HG03066 (cell line): Measurements from ENCODE around the gene RHBDD3.
"Not testable (repeated sequence)": the region's sequence is repeated elsewhere in the genome, so short reads cannot be mapped to it uniquely, and the experiment has no call there.

Source experiments
- ATAC-seq: cut with Tn5 transposase; IDR thresholded peaks from one replicate; pipeline ENCODE4 v1.9.1; 2021; ENCODE audit warnings: low read depth; ENCODE audit not compliant: unreplicated experiment

Gene RHBDD3

DNA sequence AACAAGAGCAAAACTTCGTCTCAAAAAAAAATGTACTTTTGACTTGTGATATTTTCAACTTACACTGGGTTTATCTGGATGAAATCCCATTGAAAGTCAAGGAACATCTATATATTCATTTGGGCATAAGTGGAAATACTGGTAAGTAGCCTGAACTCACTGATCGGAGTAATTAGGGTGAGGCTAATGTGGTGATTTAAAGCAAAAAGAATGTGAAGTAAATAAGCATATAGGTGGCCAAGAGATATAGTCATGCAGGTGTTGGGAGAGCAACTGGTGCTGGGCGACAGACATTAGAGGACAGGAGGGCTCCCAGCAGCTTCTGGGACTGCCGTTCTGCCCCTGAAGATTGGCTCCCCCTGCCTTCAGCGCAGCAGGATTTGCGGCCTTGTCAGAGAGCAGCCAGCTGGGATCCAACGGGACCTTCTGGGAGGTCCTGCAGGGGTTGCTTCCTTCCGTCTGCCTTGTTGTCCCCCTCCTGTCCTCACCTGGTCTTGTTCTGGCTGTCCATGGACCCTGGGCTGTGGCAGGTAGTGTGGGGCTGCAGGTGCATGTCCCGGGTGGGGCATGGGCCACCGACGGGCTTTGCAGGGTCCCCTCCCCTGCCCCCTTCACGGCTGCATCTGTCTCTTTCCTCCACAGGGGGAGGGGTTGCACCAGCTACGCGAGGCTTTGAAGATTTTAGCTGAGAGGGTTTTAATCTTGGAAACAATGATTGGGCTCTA, 14.1 kb downstream of the RHBDD3 start:
- ATAC-seq, result no peak

DNA sequence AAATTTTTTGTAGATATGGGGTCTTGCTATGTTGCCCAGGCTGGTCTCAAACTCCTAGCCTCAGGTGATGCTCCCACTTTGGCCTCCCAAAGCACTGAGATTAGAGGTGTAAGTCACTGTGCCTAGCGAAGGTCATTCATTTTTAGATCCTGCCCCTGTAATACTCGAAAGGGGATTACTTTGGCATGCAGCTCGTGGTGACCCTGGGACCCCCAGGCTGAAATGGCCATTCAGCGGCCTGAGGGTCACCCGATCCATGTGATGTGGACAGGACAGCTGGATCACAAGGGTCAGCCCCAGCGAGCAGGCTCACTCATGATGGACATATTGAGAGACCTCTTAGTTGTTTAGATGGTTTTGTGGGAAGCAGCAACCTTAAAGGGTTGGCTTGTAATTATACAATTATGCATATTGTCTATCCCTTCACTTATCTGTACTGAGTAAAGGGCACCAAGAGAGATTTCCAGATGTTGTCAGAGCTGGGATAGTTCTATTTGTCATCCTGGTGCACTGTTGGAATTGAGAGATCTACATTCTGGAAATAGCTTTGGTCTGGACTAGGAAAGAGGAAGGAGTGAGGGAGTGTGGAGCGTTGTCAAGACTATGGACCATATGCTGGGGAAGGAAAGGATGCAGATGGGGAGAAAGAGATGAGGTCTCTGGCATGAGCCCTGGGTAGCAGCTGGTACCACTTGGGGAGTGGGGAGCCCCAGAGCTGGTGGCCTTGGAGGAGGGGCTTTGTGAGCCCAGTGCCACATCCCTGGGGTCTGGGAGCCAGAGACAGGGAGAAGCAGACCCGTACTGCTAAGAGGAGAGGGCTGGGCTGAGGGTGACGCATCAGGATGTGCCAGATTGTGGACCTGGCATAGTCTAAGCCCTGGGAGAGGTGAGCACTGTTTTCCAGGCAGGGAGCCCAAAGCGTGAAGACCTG, 15.5 kb downstream of the RHBDD3 start:
- no peak for ATAC-seq

DNA sequence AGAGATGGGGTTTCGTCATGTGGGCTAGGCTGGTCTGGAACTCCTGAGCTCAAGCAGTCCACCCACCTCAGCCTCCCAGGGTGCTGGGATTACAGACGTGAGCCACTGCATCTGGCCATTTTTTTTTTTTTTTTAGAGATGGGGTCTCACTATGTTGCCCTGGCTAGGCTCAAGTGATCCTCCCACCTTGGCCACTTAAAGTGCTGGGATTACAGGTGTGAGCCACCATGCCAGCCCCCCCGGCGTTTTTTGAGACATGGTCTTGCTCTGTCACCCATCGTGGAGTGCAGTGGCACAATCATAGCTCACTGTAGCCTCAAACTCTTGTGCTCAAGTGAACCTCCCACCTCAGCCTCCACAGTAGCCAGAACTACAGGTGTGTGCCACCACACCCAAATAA, 16.5 kb downstream of the RHBDD3 start:
- ATAC-seq, result no peak

DNA sequence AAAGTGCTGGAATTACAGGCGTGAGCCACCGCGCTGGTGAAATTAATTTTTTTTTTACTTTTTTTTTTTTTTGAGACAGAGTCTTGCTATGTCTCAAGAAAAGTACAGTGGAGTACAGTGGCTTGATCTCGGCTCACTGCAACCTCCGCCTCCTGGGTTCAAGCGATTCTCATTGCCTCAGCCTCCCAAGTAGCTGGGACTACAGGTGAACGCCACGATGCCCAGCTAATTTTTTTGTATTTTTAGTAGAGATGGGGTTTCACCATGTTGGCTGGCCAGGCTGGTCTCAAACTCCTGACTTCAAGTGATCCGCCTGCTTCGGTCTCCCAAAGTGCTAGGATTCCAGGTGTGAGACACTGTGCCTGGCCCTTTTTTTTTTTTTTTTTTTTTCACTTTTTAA, 19.9 kb downstream of the RHBDD3 start:
- not testable (repeated sequence) for ATAC-seq

DNA sequence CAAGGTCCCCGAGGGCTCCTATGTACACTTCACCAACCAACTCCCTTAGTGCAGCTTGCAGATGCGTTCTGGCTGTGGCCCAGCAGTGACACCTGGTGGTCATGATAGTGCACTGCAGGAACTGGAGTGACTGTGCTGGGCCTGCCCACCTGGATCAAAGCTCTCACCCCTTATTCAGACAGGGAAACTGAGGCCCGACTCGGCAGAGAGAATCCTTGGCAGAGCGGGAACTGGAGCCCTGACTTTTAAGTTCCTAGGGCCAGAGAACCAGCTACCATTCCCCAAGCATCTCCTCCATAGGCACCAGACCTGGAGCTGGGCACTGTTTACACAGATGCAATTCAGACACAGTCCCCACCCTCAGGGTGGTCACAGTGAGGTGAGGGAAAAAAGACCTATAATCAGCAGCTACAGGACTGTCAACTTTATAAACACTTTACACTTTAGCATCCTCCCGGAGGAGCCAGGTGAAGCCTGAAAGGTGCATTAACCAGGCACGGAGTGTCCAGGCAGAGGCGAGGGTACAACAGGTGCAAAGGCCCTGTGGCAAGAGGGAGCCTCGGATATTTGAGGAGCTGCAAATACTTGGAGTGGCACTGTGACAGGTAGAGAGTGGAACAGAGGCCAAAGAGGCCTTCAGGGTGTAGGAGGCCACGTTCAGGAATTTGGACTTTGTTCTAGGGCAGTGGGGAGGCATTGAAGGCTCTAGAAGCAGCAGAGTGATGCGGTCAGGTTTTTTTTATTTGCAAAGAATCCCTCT, 22.0 kb downstream of the RHBDD3 start:
- ATAC-seq, result no peak

DNA sequence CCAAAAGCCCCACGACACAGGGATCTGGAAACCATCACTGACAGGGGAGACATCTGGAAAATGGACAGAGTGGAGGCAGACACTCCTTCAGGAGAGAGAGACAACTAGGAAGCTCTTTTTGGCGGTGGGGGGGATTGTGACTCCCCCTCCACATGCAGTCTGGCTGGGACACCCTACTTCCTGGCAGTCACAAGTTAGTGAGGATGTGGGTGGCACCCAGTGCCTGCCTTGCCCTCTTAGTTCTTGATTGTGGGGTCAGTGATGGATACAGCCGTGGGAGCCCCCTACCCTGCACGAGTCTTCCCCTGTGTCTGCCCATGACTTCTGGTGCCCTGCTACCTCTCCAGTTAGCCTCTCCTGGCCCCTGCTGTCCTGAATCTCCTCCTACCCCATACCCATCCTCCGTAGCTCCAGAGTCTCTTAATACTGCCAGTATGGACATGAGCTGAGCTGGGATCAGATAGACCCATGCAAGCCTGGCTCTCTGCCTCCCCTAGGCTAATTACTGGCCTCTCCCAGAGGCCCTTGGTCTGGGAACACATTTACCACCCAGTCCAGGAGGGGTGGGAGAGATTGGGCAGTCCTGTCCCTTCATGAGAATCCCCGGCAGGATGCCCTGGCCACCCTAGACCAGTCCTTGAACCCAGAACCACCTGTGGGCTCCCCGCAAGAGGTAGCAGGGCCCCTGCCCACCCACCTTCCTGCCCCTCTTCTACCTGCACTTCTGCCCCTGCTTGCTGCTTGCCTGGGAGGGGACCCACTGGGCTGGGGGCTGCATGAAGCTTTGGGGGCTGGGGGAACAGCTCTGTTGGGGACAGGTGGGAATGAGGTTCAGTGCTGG, 22.8 kb downstream of the RHBDD3 start:
- ATAC-seq, result no peak

DNA sequence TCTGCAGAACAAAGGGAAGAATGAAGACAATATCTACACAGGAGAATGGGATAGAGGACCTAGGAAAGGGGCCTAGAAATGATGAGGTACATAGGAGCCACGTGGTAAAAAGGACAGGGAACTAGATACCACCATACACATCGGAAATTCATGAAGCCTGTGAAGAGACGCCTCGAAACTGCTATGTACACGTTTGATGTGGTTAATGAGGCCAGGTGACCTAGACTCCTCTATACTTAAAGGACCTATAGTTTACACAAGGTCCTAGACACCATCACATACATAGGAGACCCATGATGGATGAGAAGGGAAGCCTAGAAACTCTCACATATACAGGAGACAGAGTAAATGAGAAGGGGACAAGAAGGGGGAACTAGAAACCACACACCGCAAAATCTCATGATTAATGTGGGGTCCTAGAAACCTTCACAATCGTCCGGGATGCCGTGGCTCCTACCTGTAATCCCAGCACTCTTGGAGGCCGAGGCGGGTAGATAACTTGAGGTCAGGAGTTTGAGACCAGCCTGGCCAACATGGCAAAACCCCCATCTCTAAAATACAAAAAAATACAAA, 23.8 kb downstream of the RHBDD3 start:
- ATAC-seq, result no peak

DNA sequence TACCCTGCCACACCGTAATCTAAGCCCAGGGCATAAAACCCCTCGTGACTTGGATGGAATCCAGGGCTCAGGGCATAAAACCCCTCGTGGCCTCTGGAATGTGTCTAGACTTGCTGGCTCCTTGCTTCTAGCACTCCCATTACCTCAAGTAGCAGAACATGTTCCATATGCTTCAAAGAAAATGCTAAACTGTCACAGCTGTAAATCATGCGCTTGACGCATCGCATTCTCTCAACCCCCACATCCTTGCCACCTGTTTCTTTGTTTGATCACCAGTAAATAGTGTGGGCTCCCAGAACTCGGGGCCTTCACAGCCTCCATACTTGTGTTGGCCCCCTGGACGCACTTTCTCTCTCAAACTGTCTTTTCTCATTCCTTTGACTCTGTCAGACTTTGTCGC, 27.3 kb downstream of the RHBDD3 start:
- ATAC-seq, result not testable (repeated sequence)

DNA sequence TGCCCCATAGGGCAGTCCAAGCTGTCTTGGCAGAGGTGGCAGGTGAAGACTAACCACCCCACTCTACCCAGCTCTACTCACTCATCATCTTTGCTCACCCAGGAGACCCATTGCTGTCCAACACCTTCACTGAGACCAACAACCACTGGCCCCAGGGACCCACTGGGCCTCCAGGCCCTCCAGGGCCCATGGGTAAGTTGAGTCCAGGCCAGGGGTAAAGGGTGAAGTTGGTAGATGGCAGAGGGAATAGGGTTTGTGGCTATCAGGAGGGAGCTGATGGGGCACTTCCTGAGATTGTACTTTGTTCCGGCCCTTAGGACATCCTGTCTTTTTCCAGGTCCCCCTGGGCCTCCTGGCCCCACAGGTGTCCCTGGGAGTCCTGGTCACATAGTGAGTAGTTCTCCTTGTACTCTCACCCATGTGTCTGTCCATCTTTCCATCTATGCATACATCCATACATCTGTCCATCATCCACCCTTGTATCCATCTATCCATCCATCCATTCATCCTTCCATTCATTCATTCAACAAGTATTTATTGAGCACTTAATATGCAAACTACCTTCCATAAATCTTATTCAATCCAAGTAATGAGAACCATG, 34.4 kb downstream of the RHBDD3 start:
- no peak for ATAC-seq

DNA sequence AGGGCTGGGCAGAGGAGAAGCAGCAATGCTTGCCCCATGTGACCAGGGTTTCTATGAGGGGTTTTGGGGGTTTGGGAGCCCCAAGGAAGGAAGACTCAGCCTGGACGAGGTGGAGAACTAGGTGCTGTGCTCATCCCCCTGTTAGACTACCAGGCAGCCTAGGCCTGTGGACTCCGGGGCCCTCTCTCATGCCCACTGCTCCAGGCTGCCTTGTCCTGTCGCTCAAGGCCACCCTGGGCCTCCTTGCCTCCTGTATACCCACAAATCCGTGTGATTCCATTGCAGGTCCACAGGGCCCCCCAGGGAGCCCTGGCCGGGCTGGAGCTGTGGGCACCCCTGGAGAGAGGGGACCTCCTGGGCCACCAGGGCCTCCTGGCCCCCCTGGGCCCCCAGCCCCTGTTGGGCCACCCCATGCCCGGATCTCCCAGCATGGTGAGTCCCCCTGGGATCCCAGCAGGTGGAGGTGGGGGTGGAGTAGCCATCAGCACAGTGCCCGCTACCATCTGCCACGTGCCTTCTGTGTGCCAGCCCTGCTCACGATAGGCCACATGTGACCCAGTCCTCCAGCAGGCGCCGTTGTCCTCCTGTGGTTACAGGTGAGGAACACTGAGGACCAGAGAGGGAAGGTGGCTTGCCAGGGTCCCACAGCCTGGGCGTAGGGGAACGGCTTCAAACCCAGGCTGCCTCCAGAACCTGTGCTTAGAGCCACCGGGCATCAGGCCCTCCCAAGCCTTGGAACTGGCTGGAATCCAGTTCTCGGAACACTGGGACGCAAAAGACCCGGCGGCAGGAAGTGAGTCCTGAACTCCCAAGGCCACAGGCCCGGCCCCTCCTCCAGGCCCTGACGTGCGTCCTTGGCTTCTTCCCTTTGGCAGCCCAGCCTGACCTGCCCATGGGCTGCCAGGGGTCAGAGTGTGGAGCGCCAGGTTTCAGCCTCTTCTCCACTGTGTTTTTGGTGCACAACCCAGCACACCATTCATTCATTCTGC, 35.5 kb downstream of the RHBDD3 start:
- ATAC-seq, result no peak

DNA sequence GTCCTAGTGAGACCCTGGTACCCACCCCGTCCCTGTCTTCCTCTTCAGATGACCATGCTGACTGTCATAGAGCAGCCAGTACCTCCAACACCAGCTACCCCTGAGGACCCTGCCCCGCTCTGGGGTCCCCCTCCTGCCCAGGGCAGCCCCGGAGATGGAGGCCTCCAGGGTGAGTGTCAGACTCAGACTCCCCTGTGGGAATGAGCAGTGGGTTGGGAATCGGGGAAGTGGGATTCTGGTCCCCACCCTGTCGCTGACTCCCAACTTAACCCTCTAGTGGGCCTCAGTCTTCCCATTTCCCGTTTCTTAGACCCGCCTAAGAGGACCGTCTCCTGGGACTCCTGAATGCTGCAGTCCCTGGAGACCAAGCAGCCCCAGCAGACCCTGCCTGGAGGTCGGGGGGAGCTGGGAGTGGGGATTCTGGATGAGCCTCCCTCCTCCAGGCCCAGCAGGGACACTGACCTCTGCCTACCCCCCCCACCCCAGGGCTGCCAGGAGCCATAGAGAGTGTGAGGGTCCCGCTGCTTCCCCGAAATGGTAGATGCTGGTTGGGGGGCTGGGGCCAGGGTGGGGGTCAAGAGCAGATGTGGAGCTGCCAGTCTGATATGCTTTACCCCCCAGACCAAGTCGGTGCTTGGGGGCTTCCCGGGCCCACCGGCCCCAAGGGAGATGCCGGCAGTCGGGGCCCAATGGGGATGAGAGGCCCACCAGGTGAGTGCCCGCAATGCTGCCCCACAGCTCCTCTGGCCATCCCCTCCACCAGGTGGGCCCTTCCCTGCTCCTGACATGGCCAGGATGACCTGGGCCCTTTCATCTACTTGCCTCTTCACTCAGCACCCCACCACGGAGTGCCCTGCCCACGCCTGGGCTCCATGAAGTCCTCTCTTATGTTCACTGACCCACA, 36.6 kb downstream of the RHBDD3 start:
- ATAC-seq, result no peak

DNA sequence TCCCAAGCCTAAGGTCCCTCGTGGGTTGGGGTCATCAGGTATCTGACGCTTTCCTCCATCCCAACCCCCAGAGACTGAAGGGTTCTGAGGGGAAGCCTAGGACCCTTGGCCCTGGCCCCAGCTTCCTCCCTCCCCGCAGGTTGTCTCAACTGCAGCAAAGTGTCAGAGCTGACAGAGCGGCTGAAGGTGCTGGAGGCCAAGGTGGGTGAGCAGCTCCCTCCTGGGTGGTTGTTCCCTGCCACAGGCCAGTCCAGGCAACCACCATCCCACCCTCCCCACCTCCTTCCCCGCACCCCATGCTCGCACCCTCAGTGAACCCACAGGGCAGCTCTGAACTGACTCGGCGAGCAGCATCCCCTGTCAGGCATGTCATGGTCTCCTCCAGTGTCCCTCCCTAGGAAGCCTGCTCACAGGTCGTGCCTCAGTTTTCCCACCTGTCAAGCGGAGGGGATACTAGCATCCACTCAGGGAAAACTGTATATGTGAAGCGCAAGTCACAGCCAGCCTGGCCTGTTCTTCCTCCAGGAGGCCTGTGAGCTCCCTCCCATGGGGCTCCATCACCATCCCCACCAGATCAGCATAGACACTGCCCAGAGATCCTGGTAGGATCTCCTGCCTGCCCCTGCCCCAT, 41.3 kb downstream of the RHBDD3 start:
- ATAC-seq, result no peak

DNA sequence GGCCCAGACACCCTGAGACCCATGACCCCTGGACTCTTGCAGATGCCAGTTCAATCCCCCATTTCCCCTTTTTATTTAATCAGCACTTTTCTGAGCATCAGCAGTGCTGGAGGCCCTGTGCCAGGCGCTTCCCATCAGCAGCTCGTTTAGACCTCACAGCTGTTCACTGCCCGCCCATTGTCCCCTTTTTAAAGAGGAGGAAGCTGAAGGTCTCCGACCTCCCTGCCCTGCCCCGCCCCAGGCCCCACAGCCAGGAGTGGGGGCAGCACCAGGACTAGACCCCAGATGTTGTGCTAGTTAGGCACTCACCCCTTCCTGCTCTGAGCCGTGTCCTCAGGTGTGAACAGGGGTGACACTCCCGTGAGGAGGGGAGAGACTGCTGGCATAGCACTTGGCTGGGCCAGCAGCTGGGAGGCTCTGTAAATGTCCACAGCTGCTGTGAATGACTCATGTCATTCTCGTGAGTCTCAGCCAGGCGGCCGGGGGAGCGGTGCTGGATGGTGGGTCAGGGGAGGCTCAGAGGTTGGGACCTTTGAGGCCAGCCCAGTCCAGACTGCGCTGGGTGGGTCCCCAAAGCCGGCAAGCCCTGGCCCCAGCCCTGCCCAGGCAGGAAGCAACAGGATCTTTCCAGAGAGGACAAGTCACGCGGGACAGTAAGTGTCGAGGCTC, 42.2 kb downstream of the RHBDD3 start:
- no peak for ATAC-seq

DNA sequence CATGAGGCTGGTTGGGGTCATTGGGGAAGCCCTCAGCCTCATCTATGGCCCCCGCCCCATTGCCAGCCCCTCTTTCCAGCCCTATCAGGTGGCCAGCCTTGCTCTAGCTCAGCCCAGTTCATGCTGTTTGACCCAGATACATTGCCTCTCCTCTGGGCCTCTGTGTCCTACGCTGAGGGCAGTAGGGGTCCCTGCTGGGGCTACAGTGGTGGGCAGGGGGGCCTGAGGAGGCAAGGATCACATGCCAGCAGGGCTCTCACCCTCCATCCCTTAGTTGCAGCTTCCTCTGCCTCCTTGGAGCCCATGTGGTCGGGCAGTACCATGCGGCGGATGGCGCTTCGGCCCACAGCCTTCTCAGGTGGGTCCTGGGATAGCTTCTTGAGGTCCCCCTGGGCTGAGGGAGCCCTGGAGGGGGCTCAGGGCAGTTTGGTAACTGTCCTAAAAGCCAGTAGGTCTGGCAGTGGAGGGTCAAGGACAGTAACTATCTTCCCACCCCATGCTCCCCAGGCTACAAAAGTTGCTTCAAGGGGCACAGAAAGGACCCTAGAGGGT, 42.8 kb downstream of the RHBDD3 start:
- no peak for ATAC-seq

DNA sequence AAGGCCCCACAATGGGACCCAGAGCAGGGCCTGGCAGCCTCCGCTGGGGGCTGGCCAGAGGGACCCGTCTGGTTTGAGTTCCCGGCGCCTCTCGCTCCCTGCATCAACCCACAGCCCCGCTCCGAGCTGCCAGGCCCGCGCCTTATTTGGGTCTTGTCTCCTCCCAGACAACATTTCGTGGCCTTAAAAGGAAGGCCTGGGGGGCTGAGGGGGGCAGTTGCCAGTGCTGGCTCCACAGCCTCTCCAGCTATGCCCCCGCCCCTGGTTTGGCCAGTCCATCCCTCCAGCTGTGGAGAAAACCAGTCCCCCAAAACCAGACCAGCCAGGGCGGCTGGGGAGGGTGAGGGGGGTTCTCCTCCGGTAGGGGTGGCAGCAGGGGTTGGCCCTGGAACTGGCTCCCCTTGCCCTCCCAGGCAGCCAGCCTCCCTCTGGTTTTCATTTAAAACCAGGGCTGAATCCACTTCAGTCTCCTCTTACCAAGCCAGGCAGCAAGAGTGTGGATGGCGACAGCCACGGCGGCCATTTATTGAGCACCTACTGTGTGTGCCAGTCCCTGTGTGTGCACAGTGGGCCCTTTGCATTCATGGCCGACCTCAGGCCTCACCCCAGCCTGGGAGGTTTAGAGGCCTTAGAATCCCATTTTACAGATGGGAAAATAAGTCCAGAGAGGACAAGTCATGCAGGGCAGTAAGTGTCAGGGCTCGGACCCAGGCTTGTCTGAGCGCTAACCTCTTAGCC, 43.5 kb downstream of the RHBDD3 start:
- ATAC-seq, result no peak
